ENCODE measurements around the gene TP53I13. TPM values are rescaled to one million over a fixed set of nuclear protein-coding genes. Genes with fewer than 3 reads are reported as not detected.

Gene TP53I13
- total RNA-seq, 1 donor from 2014 or later: 62.7 TPM

- Histone ChIP-seq H3K36me3 (peaks cover 57% of the 10 kb centered on the region), H3K4me1 (peaks cover 25% of the 10 kb centered on the region), H3K9me3 (no peaks in the 10 kb centered on the region), H3K27me3 (ENCODE audit: low read depth) (no peaks in the 10 kb centered on the region), H3K4me3 (peak overlapping the region; percentile 42), H3K27ac (no peak overlapping the region)
- peak; percentile 71 for TF ChIP-seq CTCF (IDR thresholded peaks at IDR 0.05)
- ATAC-seq: peak; percentile 37 to 56
- intact Hi-C loops (cut with DNase I): no loop called here
- DNase-seq: peak; percentile 67
Measured at GRCh38 chr17:29572691-29573557, 4.4 kb downstream of the TP53I13 start.

GRCh38 chr17:29573558-29573869, 5.0 kb downstream of the TP53I13 start:
- Histone ChIP-seq H3K9me3 (no peaks in the 10 kb centered on the region), H3K27me3 (ENCODE audit: low read depth) (no peaks in the 10 kb centered on the region), H3K27ac (no peak overlapping the region), H3K4me1 (peaks cover 25% of the 10 kb centered on the region), H3K36me3 (peaks cover 63% of the 10 kb centered on the region), H3K4me3 (no peak overlapping the region)
- ATAC-seq: no peak
- DNase-seq: no peak
- intact Hi-C loops (cut with DNase I): no loop called here
- no peak for TF ChIP-seq CTCF (IDR thresholded peaks at IDR 0.05)

- DNase-seq: no peak
- Histone ChIP-seq H3K4me3 (no peak overlapping the region), H3K27me3 (ENCODE audit: low read depth) (no peaks in the 10 kb centered on the region), H3K36me3 (peaks cover 69% of the 10 kb centered on the region), H3K4me1 (peaks cover 21% of the 10 kb centered on the region), H3K9me3 (no peaks in the 10 kb centered on the region), H3K27ac (no peak overlapping the region)
- no peak for ATAC-seq
- intact Hi-C loops (cut with DNase I): no loop called here
- no peak for TF ChIP-seq CTCF (IDR thresholded peaks at IDR 0.05)
Measured at GRCh38 chr17:29573871-29574731, 5.6 kb downstream of the TP53I13 start.

- Histone ChIP-seq H3K27me3 (ENCODE audit: low read depth) (no peaks in the 10 kb centered on the region), H3K9me3 (no peaks in the 10 kb centered on the region), H3K4me1 (peaks cover 15% of the 10 kb centered on the region), H3K36me3 (peaks cover 77% of the 10 kb centered on the region), H3K27ac (no peak overlapping the region), H3K4me3 (no peak overlapping the region)
- ATAC-seq (no peak), DNase-seq (no peak)
- intact Hi-C loops (cut with DNase I): no loop called here
- no peak for TF ChIP-seq CTCF (IDR thresholded peaks at IDR 0.05)
Measured at GRCh38 chr17:29574732-29575510, 6.4 kb downstream of the TP53I13 start.

GRCh38 chr17:29575511-29576213, 7.2 kb downstream of the TP53I13 start:
- no peak for TF ChIP-seq CTCF (IDR thresholded peaks at IDR 0.05)
- no peak overlapping the region for H3K27ac ChIP-seq
- H3K9me3 ChIP-seq: no peaks in the 10 kb centered on the region
- peaks cover 20% of the 10 kb centered on the region for H3K4me1 ChIP-seq
- H3K36me3 ChIP-seq: peaks cover 80% of the 10 kb centered on the region
- intact Hi-C loops (cut with DNase I): no loop called here
- ATAC-seq (no peak), DNase-seq (no peak)
- no peaks in the 10 kb centered on the region for H3K27me3 ChIP-seq (ENCODE audit: low read depth)
- no peak overlapping the region for H3K4me3 ChIP-seq

Measured in lower lobe of right lung (tissue), 2 donors.